GM12892 (cell line): ENCODE results near the gene KANSL2.
"Not testable (repeated sequence)": the region's sequence is repeated elsewhere in the genome, so short reads cannot be mapped to it uniquely, and the experiment has no call there.

ENCODE experiments used
- DNase-seq: peaks from one replicate; pipeline ENCODE4 v3.0.0; 2011; ENCODE audit not compliant: insufficient read length
- FAIRE-seq: peaks from 2 replicates; lab custom pipeline; 2011; peaks lifted over from hg19 to GRCh38; lab: Jason Lieb, UNC
- POLR2A ChIP-seq: IDR thresholded peaks from 2 replicates; pipeline ENCODE4 v1.6.1; 2011; ENCODE audit warnings: low read depth, low read length, control low read depth
- POLR2AphosphoS5 ChIP-seq: IDR thresholded peaks from 2 replicates; pipeline ENCODE4 v1.6.1; 2011; ENCODE audit warnings: low read depth, low read length, control low read depth
- TAF1 ChIP-seq: IDR thresholded peaks from 2 replicates; pipeline ENCODE4 v1.6.1; 2011; ENCODE audit warnings: low read depth, mild to moderate bottlenecking, control low read depth, low read length, borderline replicate concordance

Gene KANSL2

GRCh38 chr12:48680861-48681260 is 1.2 kb downstream of the KANSL2 start:
- TF ChIP-seq POLR2AphosphoS5, result no peak
- DNase-seq (no peak), FAIRE-seq (no peak)

GRCh38 chr12:48678551-48679185 is 3.4 kb downstream of the KANSL2 start:
- DNase-seq (no peak), FAIRE-seq (no peak)

GRCh38 chr12:48671231-48671856 is 10.7 kb downstream of the KANSL2 start:
- TF ChIP-seq POLR2A, result no peak
- TF ChIP-seq TAF1, result no peak
- FAIRE-seq (no peak), DNase-seq (no peak)

More at GRCh38 chr12:48678551-48679185, 3.4 kb downstream of the KANSL2 start:
- TF ChIP-seq POLR2AphosphoS5 (no peak), POLR2A (no peak), TAF1 (no peak)

GRCh38 chr12:48668996-48669395 is 13.0 kb downstream of the KANSL2 start:
- no peak for FAIRE-seq
- no peak for TF ChIP-seq TAF1
- TF ChIP-seq POLR2A, result no peak
- TF ChIP-seq POLR2AphosphoS5, result no peak
- DNase-seq, result no peak

- FAIRE-seq (no peak), DNase-seq (no peak)
- TF ChIP-seq TAF1, result no peak
- TF ChIP-seq POLR2AphosphoS5, result no peak
These were observed 22.2 kb downstream of the KANSL2 start for GRCh38 chr12:48659863-48660262.

- no peak for DNase-seq
These were observed 30.4 kb downstream of the KANSL2 start for GRCh38 chr12:48651681-48652080.

GRCh38 chr12:48645354-48645753 is 36.7 kb downstream of the KANSL2 start:
- DNase-seq, FAIRE-seq: not testable (repeated sequence)

More at GRCh38 chr12:48651681-48652080, 30.4 kb downstream of the KANSL2 start:
- no peak for FAIRE-seq
- TF ChIP-seq TAF1 (no peak), POLR2AphosphoS5 (peak; percentile 43)

- TF ChIP-seq POLR2A (no peak), POLR2AphosphoS5 (no peak), TAF1 (no peak)
- FAIRE-seq, result no peak
These were observed 39.0 kb downstream of the KANSL2 start for GRCh38 chr12:48643011-48643410.

GRCh38 chr12:48641752-48642555 is 40.1 kb downstream of the KANSL2 start:
- DNase-seq, FAIRE-seq: not testable (repeated sequence)

More at GRCh38 chr12:48643011-48643410, 39.0 kb downstream of the KANSL2 start:
- DNase-seq, result no peak

GRCh38 chr12:48640854-48641253 is 41.2 kb downstream of the KANSL2 start:
- TF ChIP-seq POLR2AphosphoS5 (no peak), TAF1 (no peak), POLR2A (no peak)
- DNase-seq, result no peak
- no peak for FAIRE-seq

- FAIRE-seq, result no peak
- no peak for TF ChIP-seq POLR2AphosphoS5
- TF ChIP-seq TAF1, result no peak
- TF ChIP-seq POLR2A, result no peak
- no peak for DNase-seq
These were observed 41.6 kb downstream of the KANSL2 start for GRCh38 chr12:48640428-48640827.

GRCh38 chr12:48631071-48631470 is 51.0 kb downstream of the KANSL2 start:
- TF ChIP-seq TAF1 (no peak), POLR2AphosphoS5 (no peak), POLR2A (no peak)
- no peak for FAIRE-seq
- no peak for DNase-seq

GRCh38 chr12:48630346-48630745 is 51.7 kb downstream of the KANSL2 start:
- TF ChIP-seq TAF1 (no peak), POLR2A (no peak)
- DNase-seq (no peak), FAIRE-seq (no peak)
